HUES64 (cell line): ENCODE data around the gene ROGDI.
"Not testable (repeated sequence)": the region's sequence is repeated elsewhere in the genome, so short reads cannot be mapped to it uniquely, and the experiment has no call there.

ENCODE experiments used
- H3K27ac ChIP-seq: 2 replicates; pipeline ENCODE4 v1.7.0; 2013; ENCODE audit warnings: low read depth, low read length, inconsistent platforms
- H3K27me3 ChIP-seq: 2 replicates; pipeline ENCODE4 v1.6.1; 2013; ENCODE audit warnings: mild to moderate bottlenecking, low read length; ENCODE audit not compliant: insufficient read depth
- H3K36me3 ChIP-seq: 2 replicates; pipeline ENCODE4 v1.6.1; 2013; ENCODE audit warnings: mild to moderate bottlenecking, low read length; ENCODE audit not compliant: insufficient read depth
- H3K4me1 ChIP-seq: 2 replicates; pipeline ENCODE4 v1.6.1; 2013; ENCODE audit warnings: mild to moderate bottlenecking, low read length, moderate library complexity; ENCODE audit not compliant: insufficient read depth
- H3K4me3 ChIP-seq: 2 replicates; pipeline ENCODE4 v1.5.1; 2013; ENCODE audit warnings: mild to moderate bottlenecking, low read length, moderate library complexity
- H3K9ac ChIP-seq: 2 replicates; pipeline ENCODE4 v1.6.1; 2013; ENCODE audit warnings: mild to moderate bottlenecking, low read depth, low read length
- H3K9me3 ChIP-seq: 2 replicates; pipeline ENCODE4 v1.6.1; 2013; ENCODE audit warnings: low read depth, low read length; ENCODE audit not compliant: insufficient read depth
- WGBS: fragments of 150-250, 120-280 bp; methylation state at CpG from one replicate; pipeline ENCODE4 v1.1.7; 2013; ENCODE audit warnings: missing lambda C conversion rate; 5-methylcytosine and 5-hydroxymethylcytosine counted together

The ROGDI gene

DNA sequence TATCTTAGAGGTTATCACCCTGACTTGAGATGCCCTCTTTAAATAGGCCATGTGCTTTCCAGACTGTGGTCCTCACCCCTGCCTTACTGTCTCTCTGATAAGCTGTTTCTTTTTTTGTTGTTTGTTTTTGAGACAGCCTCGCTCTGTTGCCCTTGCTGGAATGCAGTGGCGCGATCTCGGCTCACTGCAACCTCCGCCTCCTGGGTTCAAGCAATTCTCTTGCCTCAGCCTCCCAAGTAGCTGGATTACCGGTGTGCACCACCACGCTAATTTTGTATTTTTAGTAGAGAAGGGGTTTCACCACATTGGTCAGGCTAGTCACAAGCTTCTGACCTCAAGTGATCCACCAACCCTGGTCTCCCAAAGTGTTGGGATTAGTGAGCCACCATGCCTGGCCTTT, 13.5 kb downstream of the ROGDI start:
- no peaks in the 10 kb centered on the region for H3K36me3 ChIP-seq
- no peaks in the 10 kb centered on the region for H3K27me3 ChIP-seq
- peaks cover 8% of the 10 kb centered on the region for H3K4me1 ChIP-seq
- no peak overlapping the region for H3K27ac ChIP-seq
- H3K9me3 ChIP-seq, result no peaks in the 10 kb centered on the region
- no peak overlapping the region for H3K4me3 ChIP-seq
- 92% methylated on average over 7 of the region's 7 CpGs for WGBS
- no peak overlapping the region for H3K9ac ChIP-seq

DNA sequence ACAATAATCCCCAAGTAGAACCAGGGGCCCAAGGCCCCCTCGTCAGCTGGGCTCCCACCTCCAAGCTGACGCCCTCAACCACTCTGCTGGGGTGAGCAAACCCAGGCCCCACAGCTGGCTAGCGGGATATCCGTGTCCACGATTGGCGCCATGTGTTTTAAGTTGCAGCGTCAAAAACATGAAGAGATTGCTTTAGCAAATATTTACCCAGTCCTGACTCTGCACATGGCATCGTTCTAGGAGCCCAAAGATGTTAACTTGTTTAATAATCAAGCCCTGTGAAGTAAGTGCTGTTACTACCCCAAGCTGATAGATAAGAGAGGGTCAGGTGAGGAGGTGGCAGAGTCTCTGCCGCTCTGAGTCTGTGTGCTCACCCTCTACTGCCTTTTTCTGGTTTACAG, 13.9 kb downstream of the ROGDI start:
- Histone ChIP-seq H3K9me3 (no peaks in the 10 kb centered on the region), H3K4me1 (peaks cover 8% of the 10 kb centered on the region), H3K9ac (no peak overlapping the region), H3K4me3 (no peak overlapping the region), H3K36me3 (no peaks in the 10 kb centered on the region), H3K27ac (no peak overlapping the region), H3K27me3 (no peaks in the 10 kb centered on the region)
- 84% methylated on average over 9 of the region's 9 CpGs for WGBS

DNA sequence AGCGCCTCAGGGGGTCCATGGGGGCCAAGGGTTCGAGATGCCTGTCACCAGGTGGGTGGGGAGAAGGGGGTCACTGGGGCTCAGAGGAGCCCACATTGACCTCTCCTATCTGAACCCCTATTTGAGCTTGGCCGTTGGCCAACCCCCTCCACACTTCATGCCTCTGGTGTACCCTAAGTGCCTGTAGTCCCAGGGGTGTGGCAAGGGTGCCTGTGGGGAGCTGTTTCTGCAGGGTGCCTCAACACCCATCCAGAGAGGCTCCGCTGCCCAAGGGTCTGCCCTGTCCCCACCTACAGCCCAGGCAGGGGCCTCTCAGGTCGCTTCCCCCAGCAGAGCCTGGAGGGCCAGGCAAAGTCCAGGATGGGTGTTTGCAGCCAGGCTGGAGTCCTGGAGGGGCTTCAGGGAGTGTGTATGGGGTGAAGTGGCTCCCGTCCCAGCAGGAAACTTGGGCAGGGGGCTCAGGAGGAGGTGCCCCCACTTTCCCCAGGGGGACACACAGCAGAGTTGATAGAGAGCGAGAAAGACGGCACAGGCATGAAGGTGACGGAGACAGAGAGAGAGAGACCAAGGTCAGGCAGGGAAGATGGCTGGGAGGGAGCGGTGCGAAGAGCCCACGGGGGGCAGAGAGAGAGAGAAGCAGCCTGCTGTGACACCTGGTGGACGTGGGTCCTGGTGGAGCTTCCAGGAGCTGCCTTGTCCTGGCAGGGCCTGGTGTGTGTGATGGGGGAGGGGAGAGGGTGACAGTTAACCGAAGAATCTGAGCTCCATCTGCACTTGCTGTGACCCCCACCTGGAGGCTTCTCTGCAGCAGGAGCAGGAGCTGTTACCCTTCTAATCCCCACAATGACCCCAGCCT, 14.6 kb downstream of the ROGDI start, which contains the start of gene SEPTIN12:
Gene SEPTIN12 (minus strand): TSS at position 719 of the 856 bp plus-strand sequence. CDS start 700 bp downstream, at position 19.
- Histone ChIP-seq H3K27me3 (no peaks in the 10 kb centered on the region), H3K4me1 (peaks cover 8% of the 10 kb centered on the region), H3K9ac (no peak within 1 kb of the TSS), H3K27ac (no peak within 1 kb of the TSS), H3K4me3 (no peak within 1 kb of the TSS), H3K9me3 (no peaks in the 10 kb centered on the region), H3K36me3 (no peaks in the 10 kb centered on the region)
- WGBS, result 71% methylated on average over 13 of the region's 14 CpGs

DNA sequence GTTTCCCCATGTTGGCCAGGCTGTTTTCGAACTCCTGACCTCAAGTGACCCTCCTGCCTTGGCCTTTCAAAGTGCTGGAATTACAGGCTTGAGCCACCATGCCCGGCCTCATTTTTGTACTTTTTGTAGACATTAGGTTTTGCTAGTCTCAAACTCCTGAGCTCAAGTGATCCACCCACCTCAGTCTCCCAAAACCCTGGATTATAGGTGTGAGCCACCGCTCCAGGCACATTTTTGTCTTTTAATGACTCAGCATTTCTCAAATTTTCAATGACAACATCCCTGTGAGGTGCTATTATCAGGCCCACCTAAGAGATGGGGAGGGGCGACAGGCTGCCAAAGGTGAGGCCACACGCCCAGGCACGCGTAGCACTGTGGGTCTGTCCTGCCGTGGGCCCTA, 15.4 kb downstream of the ROGDI start:
- no peaks in the 10 kb centered on the region for H3K27me3 ChIP-seq
- H3K4me1 ChIP-seq, result peaks cover 8% of the 10 kb centered on the region
- H3K9me3 ChIP-seq, result no peaks in the 10 kb centered on the region
- H3K4me3 ChIP-seq, result no peak overlapping the region
- H3K36me3 ChIP-seq, result no peaks in the 10 kb centered on the region
- H3K9ac ChIP-seq, result no peak overlapping the region
- 93% methylated on average over 8 of the region's 8 CpGs for WGBS
- H3K27ac ChIP-seq, result no peak overlapping the region

DNA sequence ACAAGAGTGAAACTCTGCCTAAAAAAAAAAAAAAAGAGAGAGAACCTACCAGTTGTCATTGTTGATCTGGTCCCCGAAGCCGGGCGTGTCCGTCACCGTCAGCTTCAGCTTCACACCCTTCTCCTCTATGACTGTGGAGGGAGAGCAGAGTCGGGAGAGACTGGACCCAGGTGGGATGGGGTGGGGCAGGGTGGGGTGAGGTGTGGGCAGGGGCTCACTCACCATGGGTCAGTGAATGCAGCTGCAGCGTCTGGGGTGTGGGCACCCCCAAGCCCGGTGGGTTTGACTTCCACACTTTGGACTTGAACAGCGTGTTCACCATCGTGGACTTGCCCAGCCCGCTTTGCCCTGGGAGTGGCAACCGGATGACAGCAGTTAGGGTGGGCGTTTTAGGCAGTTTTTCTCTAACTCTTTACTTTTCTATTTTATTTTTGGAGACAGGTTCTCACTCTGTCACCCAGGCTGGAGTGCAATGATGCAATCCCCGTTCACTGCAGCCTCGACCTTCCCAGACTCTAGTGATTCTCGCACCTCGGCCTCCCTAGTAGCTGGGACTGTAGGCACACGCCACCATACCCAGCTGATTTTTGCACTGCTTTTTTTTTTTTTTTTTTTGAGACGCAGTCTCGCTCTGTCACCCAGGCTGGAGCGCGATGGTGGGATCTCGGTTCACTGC, 16.5 kb downstream of the ROGDI start:
- Histone ChIP-seq H3K36me3 (no peaks in the 10 kb centered on the region), H3K27ac (no peak overlapping the region), H3K27me3 (no peaks in the 10 kb centered on the region), H3K4me3 (no peak overlapping the region), H3K9ac (no peak overlapping the region), H3K4me1 (peaks cover 8% of the 10 kb centered on the region), H3K9me3 (no peaks in the 10 kb centered on the region)
- 95% methylated on average over 19 of the region's 23 CpGs for WGBS

DNA sequence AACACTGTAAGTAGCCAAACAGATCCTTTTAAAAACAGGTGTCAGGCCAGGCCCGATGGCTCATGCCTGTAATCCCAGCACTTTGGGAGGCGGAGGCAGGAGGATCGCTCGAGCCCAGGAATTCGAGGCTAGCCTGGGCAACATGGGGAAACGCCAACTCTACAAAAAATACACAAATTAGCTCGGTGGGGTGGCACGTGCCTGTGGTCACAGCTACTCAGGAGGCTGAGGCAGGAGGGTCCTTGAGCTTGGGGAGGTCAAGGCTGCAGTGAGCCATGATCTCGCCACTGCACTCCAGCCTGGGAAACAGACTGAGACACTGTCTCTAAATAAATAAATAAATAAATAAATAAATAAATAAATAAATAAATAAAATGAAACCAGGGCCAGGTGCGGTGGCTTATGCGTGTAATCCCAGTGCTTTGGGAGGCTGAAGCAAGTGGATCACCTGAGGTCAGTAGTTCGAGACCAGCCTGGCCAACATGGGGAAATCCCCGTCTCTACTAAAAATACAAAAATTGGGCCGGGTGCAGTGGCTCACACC, 17.9 kb downstream of the ROGDI start:
- not testable (repeated sequence) for H3K9me3 ChIP-seq, H3K4me1 ChIP-seq, H3K4me3 ChIP-seq, H3K27me3 ChIP-seq, H3K9ac ChIP-seq, H3K27ac ChIP-seq, H3K36me3 ChIP-seq
- 96% methylated on average over 13 of the region's 14 CpGs for WGBS

DNA sequence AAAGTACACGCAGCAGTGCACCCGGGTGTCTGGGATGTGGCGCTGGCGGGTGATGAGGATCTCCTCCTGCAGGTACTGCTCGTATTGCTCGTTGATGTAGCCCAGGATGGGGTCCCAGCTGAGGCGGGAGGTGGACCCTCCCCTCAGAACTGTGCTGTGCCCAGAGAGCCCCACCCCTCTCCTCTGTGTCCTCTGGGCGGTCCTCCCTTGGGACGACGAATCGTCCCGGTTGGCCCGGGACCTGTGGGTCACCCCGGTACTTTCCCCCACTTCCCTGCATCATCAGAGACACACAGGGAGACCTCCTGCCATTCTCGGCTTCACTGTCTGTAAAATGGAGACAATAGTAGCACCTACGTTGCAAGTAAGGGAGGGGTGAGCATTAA, 18.5 kb downstream of the ROGDI start:
- Histone ChIP-seq H3K27ac (no peak overlapping the region), H3K4me1 (peaks cover 8% of the 10 kb centered on the region), H3K36me3 (no peaks in the 10 kb centered on the region), H3K27me3 (no peaks in the 10 kb centered on the region), H3K4me3 (no peak overlapping the region), H3K9ac (no peak overlapping the region), H3K9me3 (no peaks in the 10 kb centered on the region)
- WGBS, result 82% methylated on average over 16 of the region's 16 CpGs

DNA sequence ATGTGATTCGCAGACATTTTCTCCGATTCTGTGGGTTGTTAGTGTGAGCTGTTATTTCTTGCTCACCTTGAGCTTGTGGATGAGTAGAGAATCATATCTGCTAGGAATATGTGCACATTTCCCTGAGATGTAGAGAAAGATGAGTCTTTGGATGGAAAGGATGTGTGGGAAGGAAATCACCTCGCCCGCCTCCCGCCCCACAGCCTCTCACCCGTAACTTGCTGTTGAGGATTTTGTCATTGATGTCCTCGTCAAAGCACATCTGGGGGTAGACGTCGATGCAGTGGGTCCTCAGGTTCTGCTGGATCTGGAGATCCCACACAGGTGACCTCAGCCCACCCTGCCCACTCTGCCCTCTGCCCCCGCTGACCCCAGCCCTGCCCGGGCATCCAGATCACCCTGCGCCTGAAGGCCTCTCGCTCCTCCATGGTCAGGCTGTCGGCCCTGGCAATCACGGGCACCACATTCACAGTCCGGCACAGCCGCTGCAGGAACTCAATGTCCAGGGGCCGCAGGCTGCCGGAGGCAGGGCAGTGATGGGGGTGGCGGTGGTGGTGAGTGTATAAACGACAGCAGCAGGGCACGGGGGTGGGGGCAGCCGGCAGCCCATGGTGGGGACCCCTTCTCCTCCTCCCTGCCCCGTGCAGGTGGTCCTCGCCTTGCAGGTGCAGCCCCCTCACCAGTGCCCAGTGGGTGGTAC, 19.0 kb downstream of the ROGDI start:
- H3K27me3 ChIP-seq, result no peaks in the 10 kb centered on the region
- H3K9ac ChIP-seq, result no peak overlapping the region
- H3K36me3 ChIP-seq, result no peaks in the 10 kb centered on the region
- H3K4me1 ChIP-seq, result peaks cover 8% of the 10 kb centered on the region
- no peak overlapping the region for H3K27ac ChIP-seq
- WGBS, result 95% methylated on average over 25 of the region's 25 CpGs
- no peaks in the 10 kb centered on the region for H3K9me3 ChIP-seq
- no peak overlapping the region for H3K4me3 ChIP-seq

DNA sequence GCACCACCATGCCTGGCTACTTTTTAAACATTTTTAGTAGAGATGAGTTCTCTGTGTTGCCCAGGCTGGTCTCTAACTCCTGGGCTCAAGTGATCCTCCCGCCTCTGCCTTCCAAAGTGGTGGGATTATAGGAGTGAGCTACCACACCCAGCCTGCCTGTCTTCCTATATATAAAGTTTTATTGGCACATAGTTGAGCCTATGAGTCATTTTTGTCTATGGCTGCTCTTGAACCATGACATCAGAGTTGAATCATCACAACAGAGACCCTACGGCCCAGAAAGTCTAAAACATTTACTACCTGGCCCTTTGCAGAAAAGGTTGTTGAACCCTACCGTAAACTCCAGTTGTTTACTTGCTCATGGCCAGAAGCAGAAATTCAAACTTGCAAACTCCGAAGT, 22.2 kb downstream of the ROGDI start:
- Histone ChIP-seq H3K4me3 (no peak overlapping the region), H3K36me3 (no peaks in the 10 kb centered on the region), H3K9ac (no peak overlapping the region), H3K27ac (no peak overlapping the region), H3K4me1 (no peaks in the 10 kb centered on the region), H3K9me3 (no peaks in the 10 kb centered on the region; the same call in 1 of the 2 replicates), H3K27me3 (no peaks in the 10 kb centered on the region)
- 87% methylated on average over 4 of the region's 4 CpGs for WGBS

DNA sequence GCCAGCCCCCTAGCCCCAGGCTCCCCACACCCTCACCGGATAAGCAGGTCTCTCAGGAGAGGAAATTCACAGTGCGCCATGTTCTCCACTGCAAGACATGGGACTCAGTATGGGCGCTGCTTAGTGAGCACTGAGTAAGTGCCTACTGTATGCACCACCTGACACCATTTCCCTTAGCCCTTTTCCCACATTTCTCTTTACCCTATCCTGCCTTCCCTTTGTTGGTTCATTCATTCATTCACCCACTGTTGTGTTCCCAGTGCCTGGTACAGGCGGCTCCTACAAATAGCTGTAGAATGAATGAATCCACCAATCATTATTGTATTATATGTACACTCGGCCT, 24.4 kb downstream of the ROGDI start:
- H3K9ac ChIP-seq, result no peak overlapping the region
- H3K27ac ChIP-seq, result no peak overlapping the region
- H3K9me3 ChIP-seq, result no peaks in the 10 kb centered on the region; the same call in 1 of the 2 replicates
- no peaks in the 10 kb centered on the region for H3K27me3 ChIP-seq
- no peak overlapping the region for H3K4me3 ChIP-seq
- WGBS, result 94% methylated on average over 5 of the region's 5 CpGs
- no peaks in the 10 kb centered on the region for H3K36me3 ChIP-seq
- H3K4me1 ChIP-seq, result no peaks in the 10 kb centered on the region
